ENCODE data around the gene ZNF581.

ZNF581 gene

GRCh38 chr19:55666343-55667005 is 23.0 kb downstream of the ZNF581 start:
- TF ChIP-seq CTCF (IDR thresholded peaks at IDR 0.05; ENCODE audit: low read length) (no peak), EZH2 (IDR thresholded peaks at IDR 0.05; ENCODE audit: borderline replicate concordance, low read length) (no peak)
- H3K4me3 ChIP-seq (ENCODE audit: low read depth, low read length, poor library complexity, severe bottlenecking): no peak overlapping the region
- no peaks in the 10 kb centered on the region for H3F3A ChIP-seq (ENCODE audit: insufficient read depth, low read length)
- no peaks in the 10 kb centered on the region for H3K9me2 ChIP-seq (ENCODE audit: low read depth, low read length)
- no peaks in the 10 kb centered on the region for H4K20me1 ChIP-seq (ENCODE audit: insufficient read depth, low read length)
- peaks cover 98% of the 10 kb centered on the region for H3K36me3 ChIP-seq (ENCODE audit: insufficient read depth, low read length)
- no peak overlapping the region for H3K27ac ChIP-seq (ENCODE audit: low read depth, low read length, poor library complexity, severe bottlenecking)
- H3K9me3 ChIP-seq (ENCODE audit: low read length): no peaks in the 10 kb centered on the region
- no peaks in the 10 kb centered on the region for H3K79me2 ChIP-seq (ENCODE audit: insufficient read depth, low read length)
- H3K4me1 ChIP-seq (ENCODE audit: insufficient read depth, low read length, severe bottlenecking): peaks cover 6% of the 10 kb centered on the region
- no peaks in the 10 kb centered on the region for H3K27me3 ChIP-seq (ENCODE audit: insufficient read depth, low read length)
- H2AFZ ChIP-seq (ENCODE audit: low read length): no peak overlapping the region
- no peak overlapping the region for H3K9ac ChIP-seq (ENCODE audit: low read length)
- no peak overlapping the region for H3K4me2 ChIP-seq (ENCODE audit: low read length)

DNA sequence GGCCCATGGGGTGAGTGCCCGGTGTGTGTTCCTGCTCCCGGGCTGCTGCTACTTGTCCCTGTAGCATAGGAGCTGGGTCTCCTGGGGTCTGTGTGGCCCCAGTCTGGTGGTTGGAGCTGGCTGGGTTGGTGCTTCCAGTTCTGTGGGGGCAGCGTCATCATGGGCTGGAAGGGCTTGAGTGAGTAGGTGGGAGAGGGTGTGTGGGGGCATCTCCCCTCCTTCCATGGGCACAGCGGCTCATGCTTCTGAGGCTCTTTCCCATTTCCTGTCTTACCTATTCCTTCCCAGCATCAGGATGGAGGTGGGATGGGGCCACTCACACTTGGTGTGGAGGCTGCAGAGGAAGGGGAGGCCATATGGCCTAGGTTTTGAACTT is 23.5 kb downstream of the ZNF581 start:
- TF ChIP-seq CTCF (IDR thresholded peaks at IDR 0.05; ENCODE audit: low read length) (no peak), EZH2 (IDR thresholded peaks at IDR 0.05; ENCODE audit: borderline replicate concordance, low read length) (no peak)
- no peak overlapping the region for H2AFZ ChIP-seq (ENCODE audit: low read length)
- no peaks in the 10 kb centered on the region for H3K79me2 ChIP-seq (ENCODE audit: insufficient read depth, low read length)
- H3K9me2 ChIP-seq (ENCODE audit: low read depth, low read length): no peaks in the 10 kb centered on the region
- no peaks in the 10 kb centered on the region for H3K27me3 ChIP-seq (ENCODE audit: insufficient read depth, low read length)
- H3K4me1 ChIP-seq (ENCODE audit: insufficient read depth, low read length, severe bottlenecking): peaks cover 8% of the 10 kb centered on the region
- no peak overlapping the region for H3K27ac ChIP-seq (ENCODE audit: low read depth, low read length, poor library complexity, severe bottlenecking)
- no peaks in the 10 kb centered on the region for H4K20me1 ChIP-seq (ENCODE audit: insufficient read depth, low read length)
- H3K36me3 ChIP-seq (ENCODE audit: insufficient read depth, low read length): peaks cover 98% of the 10 kb centered on the region
- H3K4me2 ChIP-seq (ENCODE audit: low read length): no peak overlapping the region
- H3K4me3 ChIP-seq (ENCODE audit: low read depth, low read length, poor library complexity, severe bottlenecking): no peak overlapping the region
- H3F3A ChIP-seq (ENCODE audit: insufficient read depth, low read length): no peaks in the 10 kb centered on the region
- H3K9me3 ChIP-seq (ENCODE audit: low read length): no peaks in the 10 kb centered on the region
- no peak overlapping the region for H3K9ac ChIP-seq (ENCODE audit: low read length)

GRCh38 chr19:55667511-55667910 is 24.1 kb downstream of the ZNF581 start:
- Histone ChIP-seq H2AFZ (ENCODE audit: low read length) (no peak overlapping the region), H3K4me2 (ENCODE audit: low read length) (no peak overlapping the region), H3F3A (ENCODE audit: insufficient read depth, low read length) (no peaks in the 10 kb centered on the region), H3K4me3 (ENCODE audit: low read depth, low read length, poor library complexity, severe bottlenecking) (no peak overlapping the region), H4K20me1 (ENCODE audit: insufficient read depth, low read length) (no peaks in the 10 kb centered on the region), H3K9me2 (ENCODE audit: low read depth, low read length) (no peaks in the 10 kb centered on the region), H3K79me2 (ENCODE audit: insufficient read depth, low read length) (no peaks in the 10 kb centered on the region), H3K4me1 (ENCODE audit: insufficient read depth, low read length, severe bottlenecking) (peaks cover 8% of the 10 kb centered on the region), H3K9ac (ENCODE audit: low read length) (no peak overlapping the region), H3K27me3 (ENCODE audit: insufficient read depth, low read length) (no peaks in the 10 kb centered on the region), H3K27ac (ENCODE audit: low read depth, low read length, poor library complexity, severe bottlenecking) (no peak overlapping the region), H3K9me3 (ENCODE audit: low read length) (no peaks in the 10 kb centered on the region), H3K36me3 (ENCODE audit: insufficient read depth, low read length) (peaks cover 98% of the 10 kb centered on the region)
- TF ChIP-seq CTCF (IDR thresholded peaks at IDR 0.05; ENCODE audit: low read length) (no peak), EZH2 (IDR thresholded peaks at IDR 0.05; ENCODE audit: borderline replicate concordance, low read length) (no peak)
